PC-9 (cell line): ENCODE data around the gene AHCTF1. TPM values are rescaled to one million over a fixed set of nuclear protein-coding genes. Genes with fewer than 3 reads are reported as not detected.

Source experiments
- BruUV-seq: library from RNA; stranded (reverse); fragments of 400-500 nt; replicated peaks from 2 replicates; lab custom pipeline; 2021; lab: Mats Ljungman, UMichigan
- CTCF ChIA-PET: fragments of 300-600 bp; sonication (Branson Sonifier 250); formaldehyde crosslinking; loops from one replicate; lab custom pipeline; 2022; ENCODE audit warnings: antibody characterized with exemption; lab: Charles Lee
- POLR2A ChIA-PET: fragments of 300-600 bp; sonication (Branson Sonifier 250); formaldehyde crosslinking; loops from one replicate; lab custom pipeline; 2022; ENCODE audit warnings: antibody characterized with exemption; ENCODE audit not compliant: unreplicated experiment; lab: Charles Lee
- DNase-seq, 2 experiments: peaks; one replicate each; pipeline versions ENCODE4 v3.0.0 to v3.0.0-alpha.2; 2015 to 2022; ENCODE audit warnings: mixed read lengths in 1 of 2
- H2AFZ ChIP-seq: fragments of 200-600 bp; sonication (generic); 2 replicates; pipeline ENCODE4 v1.8.1; 2017; ENCODE audit warnings: antibody characterized with exemption
- H3F3A ChIP-seq: fragments of 200-600 bp; sonication (generic); 2 replicates; pipeline ENCODE4 v1.8.1; 2017; ENCODE audit warnings: antibody characterized with exemption, mild to moderate bottlenecking, low read depth; ENCODE audit not compliant: insufficient read depth
- H3K27ac ChIP-seq: fragments of 200-600 bp; sonication (generic); 2 replicates; pipeline ENCODE4 v1.6.1; 2016; ENCODE audit warnings: mixed run types
- H3K27me3 ChIP-seq: fragments of 200-600 bp; sonication (generic); 2 replicates; pipeline ENCODE4 v1.6.1; 2016; ENCODE audit warnings: low read depth, mixed run types; ENCODE audit not compliant: insufficient read depth
- H3K36me3 ChIP-seq: fragments of 200-600 bp; sonication (generic); 2 replicates; pipeline ENCODE4 v1.6.1; 2016; ENCODE audit warnings: low read depth, mixed run types
- H3K4me1 ChIP-seq: fragments of 200-600 bp; sonication (generic); replicated peaks from 2 replicates; pipeline ENCODE4 v1.6.1; 2016; ENCODE audit warnings: mixed run types; ENCODE audit not compliant: insufficient read depth
- H3K4me2 ChIP-seq: fragments of 200-600 bp; sonication (generic); 2 replicates; pipeline ENCODE4 v1.6.1; 2017; ENCODE audit warnings: mixed run types
- H3K4me3 ChIP-seq: fragments of 200-600 bp; sonication (generic); 2 replicates; pipeline ENCODE4 v1.6.1; 2016; ENCODE audit warnings: mixed run types
- H3K79me2 ChIP-seq: fragments of 200-600 bp; sonication (generic); 2 replicates; pipeline ENCODE4 v1.6.1; 2017; ENCODE audit warnings: low read depth, mixed run types
- H3K9me2 ChIP-seq: fragments of 200-600 bp; sonication (generic); 2 replicates; pipeline ENCODE4 v1.8.1; 2017; ENCODE audit warnings: mild to moderate bottlenecking; ENCODE audit not compliant: insufficient read depth
- H3K9me3 ChIP-seq: fragments of 200-600 bp; sonication (generic); 2 replicates; pipeline ENCODE4 v1.8.1; 2016; ENCODE audit warnings: low read depth; ENCODE audit not compliant: insufficient read depth
- H4K20me1 ChIP-seq: fragments of 200-600 bp; sonication (generic); 2 replicates; pipeline ENCODE4 v1.8.1; 2017; ENCODE audit not compliant: insufficient read depth
- CTCF ChIP-seq: fragments of 200-600 bp; sonication (generic); conservative IDR thresholded peaks from 2 replicates; pipeline ENCODE4 v1.6.1; 2017; ENCODE audit warnings: mixed run types, antibody characterized with exemption, mild to moderate bottlenecking, moderate library complexity
- EZH2 ChIP-seq: fragments of 200-600 bp; sonication (generic); IDR thresholded peaks from 2 replicates; pipeline ENCODE4 v1.8.0; 2017; ENCODE audit warnings: antibody characterized with exemption, low read depth
- intact Hi-C: fragments of 100-400 bp; cut with micrococcal nuclease; formaldehyde crosslinking; loops from one replicate; pipeline ENCODE4 v1.10.0; 2022; ENCODE audit not compliant: unreplicated experiment
- total RNA-seq: library from RNA; stranded (reverse); gene quantifications from 2 replicates; pipeline ENCODE4 v1.2.3, GENCODE V29; 2021

Gene AHCTF1
- total RNA-seq, 1 experiment from 2014 or later: 34.3 TPM

DNA sequence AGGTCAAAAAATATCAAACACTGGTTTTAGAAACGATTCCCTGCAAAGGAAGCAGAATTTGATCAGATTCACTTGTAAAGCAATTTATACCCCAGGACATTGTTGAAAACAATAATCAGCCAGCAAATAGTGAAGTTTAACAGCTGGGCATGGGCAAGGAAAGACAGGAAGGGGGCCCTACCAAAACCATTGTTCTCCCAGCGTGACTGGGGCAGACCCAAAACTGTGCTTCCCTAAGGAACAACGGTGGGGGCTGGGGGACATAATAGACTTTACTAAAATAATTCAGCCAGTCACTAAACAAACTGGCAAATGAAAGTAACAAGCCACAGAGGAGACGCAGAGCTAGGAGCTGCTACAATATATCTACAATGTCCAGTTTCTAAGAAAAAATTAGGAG, 100.2 kb downstream of the AHCTF1 start:
- H2AFZ ChIP-seq: no peak overlapping the region
- POLR2A ChIA-PET: no interaction called here
- no TSS peak for BruUV-seq

DNA sequence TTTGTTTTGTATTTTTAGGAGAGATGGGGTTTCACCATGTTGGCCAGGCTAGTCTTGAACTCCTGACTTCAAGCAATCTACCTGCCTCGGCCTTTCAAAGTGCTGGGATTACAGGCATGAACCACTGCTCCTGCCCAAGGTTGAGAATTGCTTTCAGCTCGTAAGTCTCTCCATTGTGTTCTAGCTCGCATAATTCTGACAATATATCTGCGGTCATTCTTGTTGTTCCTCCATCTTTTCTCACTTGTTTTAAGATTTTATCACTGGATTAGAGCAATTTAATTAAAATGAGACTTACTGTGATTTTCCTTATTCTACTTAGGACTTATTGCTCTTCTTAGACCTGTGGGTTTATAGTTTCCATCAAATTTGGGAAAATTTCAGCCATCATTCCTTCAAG, 102.9 kb downstream of the AHCTF1 start:
- DNase-seq: no peak
- Histone ChIP-seq H4K20me1 (no peaks in the 10 kb centered on the region), H3K9me3 (peaks cover 11% of the 10 kb centered on the region; the same call in 1 of the 2 replicates), H3K36me3 (no peaks in the 10 kb centered on the region), H3F3A (no peaks in the 10 kb centered on the region), H3K4me1 (peaks cover 6% of the 10 kb centered on the region; the same call in 1 of the 2 replicates), H3K4me2 (no peak overlapping the region), H3K27ac (no peak overlapping the region), H3K9me2 (no peaks in the 10 kb centered on the region), H3K27me3 (no peaks in the 10 kb centered on the region), H2AFZ (no peak overlapping the region), H3K4me3 (no peak overlapping the region), H3K79me2 (no peaks in the 10 kb centered on the region)
- TF ChIP-seq CTCF: no peak
- no peak for TF ChIP-seq EZH2
- no TSS peak for BruUV-seq
- ChIA-PET POLR2A (no interaction called here), CTCF (no interaction called here)
- intact Hi-C loops: no loop called here

More for the DNA sequence above, 100.2 kb downstream of the AHCTF1 start:
- no peaks in the 10 kb centered on the region for H3F3A ChIP-seq
- no peak for TF ChIP-seq EZH2
- no peak for TF ChIP-seq CTCF
- no peak overlapping the region for H3K4me3 ChIP-seq
- DNase-seq: no peak
- no peaks in the 10 kb centered on the region for H3K9me2 ChIP-seq
- no peaks in the 10 kb centered on the region for H3K36me3 ChIP-seq
- H4K20me1 ChIP-seq: no peaks in the 10 kb centered on the region
- H3K9me3 ChIP-seq: peaks cover 11% of the 10 kb centered on the region; the same call in 1 of the 2 replicates
- H3K27me3 ChIP-seq: no peaks in the 10 kb centered on the region
- CTCF ChIA-PET: no interaction called here
- no peak overlapping the region for H3K4me2 ChIP-seq
- peaks cover 6% of the 10 kb centered on the region; the same call in 1 of the 2 replicates for H3K4me1 ChIP-seq
- H3K27ac ChIP-seq: no peak overlapping the region
- intact Hi-C loops: no loop called here
- H3K79me2 ChIP-seq: no peaks in the 10 kb centered on the region

- H3K79me2 ChIP-seq: no peaks in the 10 kb centered on the region
- intact Hi-C loops: no loop called here
- no peak overlapping the region for H3K27ac ChIP-seq
- no peak overlapping the region for H2AFZ ChIP-seq
- no peak for TF ChIP-seq CTCF
- TF ChIP-seq EZH2: no peak
- no peaks in the 10 kb centered on the region for H3K27me3 ChIP-seq
- BruUV-seq: no TSS peak
- peaks cover 6% of the 10 kb centered on the region; the same call in 1 of the 2 replicates for H3K4me1 ChIP-seq
- H3K9me2 ChIP-seq: no peaks in the 10 kb centered on the region
- no peaks in the 10 kb centered on the region for H4K20me1 ChIP-seq
- CTCF ChIA-PET: no interaction called here
- no peaks in the 10 kb centered on the region for H3F3A ChIP-seq
- peak in 1 of 2 experiments; percentile 80 for DNase-seq
- POLR2A ChIA-PET: no interaction called here
- no peaks in the 10 kb centered on the region for H3K36me3 ChIP-seq
- H3K4me3 ChIP-seq: no peak overlapping the region
- H3K9me3 ChIP-seq: peaks cover 11% of the 10 kb centered on the region; the same call in 1 of the 2 replicates
- peak overlapping the region; percentile 47 for H3K4me2 ChIP-seq
Observed at GRCh38 chr1:246827396-246827795, 104.4 kb downstream of the AHCTF1 start.
